ENCODE data around the gene DTNB.

The DTNB gene

GRCh38 chr2:25481381-25482300 is 191.7 kb downstream of the DTNB start:
- no peak overlapping the region for H3K27ac Mint-ChIP-seq
- ATAC-seq = no peak
- no peaks in the 10 kb centered on the region for H3K36me3 Mint-ChIP-seq
- no peaks in the 10 kb centered on the region for H3K4me1 Mint-ChIP-seq
- no peak overlapping the region for H3K4me3 Mint-ChIP-seq
- no peaks in the 10 kb centered on the region for H3K9me3 Mint-ChIP-seq
- DNase-seq (ENCODE audit: low spot score in 2 of 2) = no peak

- peak overlapping the region; percentile 60 for H3K27ac Mint-ChIP-seq
- no peak for DNase-seq (ENCODE audit: low spot score in 2 of 2)
- H3K36me3 Mint-ChIP-seq = no peaks in the 10 kb centered on the region
- H3K4me3 Mint-ChIP-seq = no peak overlapping the region
- no peaks in the 10 kb centered on the region for H3K4me1 Mint-ChIP-seq
- H3K9me3 Mint-ChIP-seq = no peaks in the 10 kb centered on the region
- ATAC-seq = no peak
These were observed 192.8 kb downstream of the DTNB start for GRCh38 chr2:25480561-25480960.

- no peaks in the 10 kb centered on the region for H3K36me3 Mint-ChIP-seq
- H3K4me3 Mint-ChIP-seq = no peak overlapping the region
- no peaks in the 10 kb centered on the region for H3K9me3 Mint-ChIP-seq
- H3K4me1 Mint-ChIP-seq = no peaks in the 10 kb centered on the region
- no peak overlapping the region for H3K27ac Mint-ChIP-seq
- DNase-seq (ENCODE audit: low spot score in 2 of 2) (no peak), ATAC-seq (no peak)
These were observed 193.6 kb downstream of the DTNB start for GRCh38 chr2:25479761-25480160.

- no peak for ATAC-seq
- no peaks in the 10 kb centered on the region for H3K4me1 Mint-ChIP-seq
These were observed 194.6 kb downstream of the DTNB start for GRCh38 chr2:25478736-25479135.

GRCh38 chr2:25473758-25474340 is 199.5 kb downstream of the DTNB start:
- no peaks in the 10 kb centered on the region for H3K4me1 Mint-ChIP-seq
- H3K9me3 Mint-ChIP-seq = no peaks in the 10 kb centered on the region
- H3K4me3 Mint-ChIP-seq = no peak overlapping the region
- H3K36me3 Mint-ChIP-seq = no peaks in the 10 kb centered on the region
- peak overlapping the region; percentile 5 for H3K27ac Mint-ChIP-seq
- ATAC-seq = no peak
- no peak for DNase-seq (ENCODE audit: low spot score in 2 of 2)

More at GRCh38 chr2:25478736-25479135, 194.6 kb downstream of the DTNB start:
- no peak for DNase-seq (ENCODE audit: low spot score in 2 of 2)
- H3K4me3 Mint-ChIP-seq = no peak overlapping the region
- H3K36me3 Mint-ChIP-seq = no peaks in the 10 kb centered on the region
- H3K27ac Mint-ChIP-seq = no peak overlapping the region
- no peaks in the 10 kb centered on the region for H3K9me3 Mint-ChIP-seq

- Mint-ChIP-seq H3K36me3 (no peaks in the 10 kb centered on the region), H3K4me1 (no peaks in the 10 kb centered on the region), H3K27ac (peak overlapping the region; percentile 5), H3K4me3 (no peak overlapping the region), H3K9me3 (no peaks in the 10 kb centered on the region)
- DNase-seq (ENCODE audit: low spot score in 2 of 2) = no peak
- ATAC-seq = no peak
These were observed 200.2 kb downstream of the DTNB start for GRCh38 chr2:25473131-25473530.

GRCh38 chr2:25470806-25471205 is 202.6 kb downstream of the DTNB start:
- no peak overlapping the region for H3K4me3 Mint-ChIP-seq
- no peak overlapping the region for H3K27ac Mint-ChIP-seq
- DNase-seq (ENCODE audit: low spot score in 2 of 2) = no peak
- no peaks in the 10 kb centered on the region for H3K9me3 Mint-ChIP-seq
- no peak for ATAC-seq
- no peaks in the 10 kb centered on the region for H3K4me1 Mint-ChIP-seq
- H3K36me3 Mint-ChIP-seq = no peaks in the 10 kb centered on the region

- ATAC-seq = no peak
These were observed 205.6 kb downstream of the DTNB start for GRCh38 chr2:25467743-25468142.

GRCh38 chr2:25462021-25462420 is 211.4 kb downstream of the DTNB start:
- DNase-seq (ENCODE audit: low spot score in 2 of 2) = no peak
- Mint-ChIP-seq H3K4me3 (no peak overlapping the region), H3K4me1 (no peaks in the 10 kb centered on the region), H3K27ac (no peak overlapping the region), H3K36me3 (no peaks in the 10 kb centered on the region), H3K9me3 (no peaks in the 10 kb centered on the region)
- ATAC-seq = no peak

More at GRCh38 chr2:25467743-25468142, 205.6 kb downstream of the DTNB start:
- Mint-ChIP-seq H3K27ac (no peak overlapping the region), H3K9me3 (no peaks in the 10 kb centered on the region), H3K4me1 (no peaks in the 10 kb centered on the region), H3K36me3 (no peaks in the 10 kb centered on the region), H3K4me3 (no peak overlapping the region)
- DNase-seq (ENCODE audit: low spot score in 2 of 2) = no peak

- Mint-ChIP-seq H3K36me3 (no peaks in the 10 kb centered on the region), H3K27ac (no peak overlapping the region), H3K9me3 (no peaks in the 10 kb centered on the region), H3K4me3 (no peak overlapping the region), H3K4me1 (no peaks in the 10 kb centered on the region)
- DNase-seq (ENCODE audit: low spot score in 2 of 2) (no peak), ATAC-seq (no peak)
These were observed 213.0 kb downstream of the DTNB start for GRCh38 chr2:25460261-25460905.

GRCh38 chr2:25454824-25455611 is 218.4 kb downstream of the DTNB start:
- Mint-ChIP-seq H3K27ac (no peak overlapping the region), H3K4me3 (no peak overlapping the region), H3K9me3 (no peaks in the 10 kb centered on the region), H3K36me3 (peaks cover 16% of the 10 kb centered on the region), H3K4me1 (no peaks in the 10 kb centered on the region)
- no peak for DNase-seq (ENCODE audit: low spot score in 2 of 2)
- no peak for ATAC-seq

- peak; percentile 99 for ATAC-seq
These were observed 220.0 kb downstream of the DTNB start for GRCh38 chr2:25453199-25453905.

GRCh38 chr2:25448808-25449207 is 224.6 kb downstream of the DTNB start:
- H3K4me3 Mint-ChIP-seq = no peak overlapping the region
- H3K27ac Mint-ChIP-seq = no peak overlapping the region
- no peaks in the 10 kb centered on the region for H3K4me1 Mint-ChIP-seq
- DNase-seq (ENCODE audit: low spot score in 2 of 2) (no peak), ATAC-seq (no peak)
- peaks cover 36% of the 10 kb centered on the region for H3K36me3 Mint-ChIP-seq
- no peaks in the 10 kb centered on the region for H3K9me3 Mint-ChIP-seq

More at GRCh38 chr2:25453199-25453905, 220.0 kb downstream of the DTNB start:
- Mint-ChIP-seq H3K27ac (peak overlapping the region; percentile 91), H3K36me3 (peaks cover 22% of the 10 kb centered on the region), H3K4me1 (no peaks in the 10 kb centered on the region), H3K9me3 (no peaks in the 10 kb centered on the region), H3K4me3 (peak overlapping the region; percentile 26)
- DNase-seq (ENCODE audit: low spot score in 2 of 2) = peak in 1 of 2 donors; percentile 52

- Mint-ChIP-seq H3K9me3 (no peaks in the 10 kb centered on the region), H3K27ac (no peak overlapping the region), H3K4me3 (no peak overlapping the region), H3K4me1 (no peaks in the 10 kb centered on the region), H3K36me3 (peaks cover 36% of the 10 kb centered on the region)
- DNase-seq (ENCODE audit: low spot score in 2 of 2) (no peak), ATAC-seq (no peak)
These were observed 226.4 kb downstream of the DTNB start for GRCh38 chr2:25447018-25447417.

Data from stimulated activated effector memory CD8-positive, alpha-beta T cell treated with anti-CD3 and anti-CD28 coated beads, Interleukin-12 subunit alpha, Interleukin-12 subunit beta, amount 100 ng/mL, for 72 hours (primary cell).